GM23338 (cell line): Measurements from ENCODE around the gene ENTPD8. TPM values are rescaled to one million over a fixed set of nuclear protein-coding genes. Genes with fewer than 3 reads are reported as not detected.

Experiments
- ATAC-seq: fragments of 200-7000 bp; cut with Tn5 transposase; 3 replicates; pipeline ENCODE4 v1.9.1; 2020
- DNase-seq: peaks from one replicate; pipeline ENCODE4 v3.0.0-alpha.2; 2015; ENCODE audit warnings: low spot score
- H2AFZ ChIP-seq: fragments of 200-600 bp; sonication (generic); 2 replicates; pipeline ENCODE4 v1.8.0; 2016; ENCODE audit warnings: antibody characterized with exemption, mild to moderate bottlenecking, moderate library complexity
- H3F3A ChIP-seq: fragments of 200-600 bp; sonication (generic); replicated peaks from 2 replicates; pipeline ENCODE4 v1.8.0; 2017; ENCODE audit warnings: antibody characterized with exemption, mixed run types, low read depth
- H3K27ac ChIP-seq: fragments of 200-600 bp; sonication (generic); 2 replicates; pipeline ENCODE4 v1.6.1; 2016; ENCODE audit warnings: low read depth
- H3K27me3 ChIP-seq: fragments of 200-600 bp; sonication (generic); 2 replicates; pipeline ENCODE4 v1.8.0; 2016; ENCODE audit warnings: mild to moderate bottlenecking, mixed run types, moderate library complexity; ENCODE audit not compliant: insufficient read depth
- H3K36me3 ChIP-seq: fragments of 200-600 bp; sonication (generic); 2 replicates; pipeline ENCODE4 v1.8.0; 2016; ENCODE audit warnings: mild to moderate bottlenecking; ENCODE audit not compliant: insufficient read depth
- H3K4me1 ChIP-seq: fragments of 200-600 bp; sonication (generic); 2 replicates; pipeline ENCODE4 v1.8.0; 2016; ENCODE audit warnings: mild to moderate bottlenecking, moderate library complexity; ENCODE audit not compliant: insufficient read depth
- H3K4me2 ChIP-seq: fragments of 200-600 bp; sonication (generic); 2 replicates; pipeline ENCODE4 v1.7.1; 2017; ENCODE audit warnings: mixed run types
- H3K4me3 ChIP-seq: fragments of 200-600 bp; sonication (generic); 2 replicates; pipeline ENCODE4 v1.6.1; 2016; ENCODE audit warnings: mixed run types
- H3K79me2 ChIP-seq: fragments of 200-600 bp; sonication (generic); replicated peaks from 2 replicates; pipeline ENCODE4 v1.8.0; 2017; ENCODE audit warnings: mild to moderate bottlenecking; ENCODE audit not compliant: insufficient read depth
- H3K9me2 ChIP-seq: fragments of 200-600 bp; sonication (generic); 2 replicates; pipeline ENCODE4 v1.8.0; 2017; ENCODE audit not compliant: insufficient read depth
- H4K20me1 ChIP-seq: fragments of 200-600 bp; sonication (generic); replicated peaks from 2 replicates; pipeline ENCODE4 v1.8.0; 2017; ENCODE audit warnings: mild to moderate bottlenecking; ENCODE audit not compliant: insufficient read depth
- H3K27ac Mint-ChIP-seq: 2 replicates; pipeline ENCODE4 v1.8.0; 2020; ENCODE audit warnings: inconsistent platforms, mild to moderate bottlenecking, moderate library complexity, mixed read lengths
- H3K27me3 Mint-ChIP-seq: 3 replicates; pipeline ENCODE4 v1.8.0; 2022; ENCODE audit warnings: low read depth, mild to moderate bottlenecking, moderate library complexity, mixed read lengths, inconsistent platforms; ENCODE audit not compliant: insufficient read depth, poor library complexity
- H3K36me3 Mint-ChIP-seq: 3 replicates; pipeline ENCODE4 v1.8.0; 2021; ENCODE audit warnings: low read depth, mild to moderate bottlenecking, inconsistent platforms, moderate library complexity, mixed read lengths
- H3K4me1 Mint-ChIP-seq: 3 replicates; pipeline ENCODE4 v1.8.0; 2020; ENCODE audit warnings: mild to moderate bottlenecking, inconsistent platforms, mixed read lengths
- H3K4me3 Mint-ChIP-seq: 3 replicates; pipeline ENCODE4 v1.8.0; 2021; ENCODE audit warnings: moderate library complexity, mild to moderate bottlenecking, inconsistent platforms, mixed read lengths
- H3K9me3 Mint-ChIP-seq: 3 replicates; pipeline ENCODE4 v1.8.0; 2020; ENCODE audit warnings: moderate library complexity, mild to moderate bottlenecking, inconsistent platforms, mixed read lengths
- CREB1 ChIP-seq: fragments of 250-450 bp; sonication (Bioruptor Pico); IDR thresholded peaks from 2 replicates; pipeline ENCODE4 v1.5.0; 2020; ENCODE audit warnings: low read depth, mild to moderate bottlenecking, moderate library complexity
- CTCF ChIP-seq, 2 experiments: fragments of 200-600 bp in 1 of 2; sonication (generic) in 1 of 2; conservative IDR thresholded peaks; 2 replicates each; pipeline versions ENCODE4 v1.5.1 to v1.6.1; 2016 to 2017; ENCODE audit warnings: antibody characterized with exemption in 2 of 2, low read depth in 2 of 2, mild to moderate bottlenecking in 2 of 2, moderate library complexity in 1 of 2
- ETS1 ChIP-seq: IDR thresholded peaks from 2 replicates; pipeline ENCODE4 v1.6.1; 2016; ENCODE audit warnings: antibody characterized with exemption
- EZH2 ChIP-seq: fragments of 200-600 bp; sonication (generic); IDR thresholded peaks from one replicate; pipeline ENCODE4 v1.8.0; 2017; ENCODE audit warnings: antibody characterized with exemption, mild to moderate bottlenecking, low read depth; ENCODE audit not compliant: unreplicated experiment
- EZH2phosphoT487 ChIP-seq: fragments of 200-600 bp; sonication (generic); IDR thresholded peaks from one replicate; pipeline ENCODE4 v1.8.1; 2018; ENCODE audit warnings: antibody characterized with exemption; ENCODE audit not compliant: unreplicated experiment
- JUNB ChIP-seq: IDR thresholded peaks from one replicate; pipeline ENCODE4 v1.6.1; 2016; ENCODE audit warnings: antibody characterized with exemption; ENCODE audit not compliant: unreplicated experiment
- NANOG ChIP-seq: IDR thresholded peaks from 2 replicates; pipeline ENCODE4 v1.6.1; 2016; ENCODE audit warnings: antibody characterized with exemption, borderline replicate concordance
- POLR2AphosphoS5 ChIP-seq: IDR thresholded peaks from 2 replicates; pipeline ENCODE4 v1.6.1; 2016; ENCODE audit warnings: antibody characterized with exemption, low read depth
- REST ChIP-seq: IDR thresholded peaks from one replicate; pipeline ENCODE4 v1.6.1; 2018; ENCODE audit warnings: antibody characterized with exemption; ENCODE audit not compliant: unreplicated experiment
- STAT1 ChIP-seq: IDR thresholded peaks from one replicate; pipeline ENCODE4 v1.6.1; 2016; ENCODE audit warnings: antibody characterized with exemption; ENCODE audit not compliant: unreplicated experiment
- ZNF114 ChIP-seq: fragments of 250-450 bp; sonication (Bioruptor Pico); IDR thresholded peaks from 2 replicates; pipeline ENCODE4 v1.5.0; 2020; ENCODE audit warnings: mild to moderate bottlenecking, moderate library complexity
- ZNF331 ChIP-seq: fragments of 250-450 bp; sonication (Bioruptor Pico); IDR thresholded peaks from 2 replicates; pipeline ENCODE4 v1.5.0; 2020; ENCODE audit warnings: low read depth, mild to moderate bottlenecking, moderate library complexity
- polyA plus RNA-seq: library from polyadenylated mRNA; unstranded; fragments of >200 nt; fragmentation: Nextera tagmentation; extraction: Ambion mirVana; gene quantifications from 2 replicates; pipeline ENCODE4 v1.2.1, GENCODE V29; 2016
- total RNA-seq: library from RNA; depleted of rRNA; stranded (reverse); fragments of >200 nt; shearing (Covaris generic); gene quantifications from 2 replicates; pipeline ENCODE4 v1.2.3, GENCODE V29; 2014

ENTPD8 gene
- total and polyA plus RNA-seq, 2 experiments from 2014 or later = 0.42 to 0.89 TPM

GRCh38 chr9:137441935-137442321 is 771 bp upstream of the ENTPD8 start (continued):
- TF ChIP-seq STAT1 = no peak
- no peak for TF ChIP-seq CTCF (conservative IDR thresholded peaks at IDR 0.05; ENCODE audit: low read depth in 2 of 2)
- no peak for TF ChIP-seq POLR2AphosphoS5

GRCh38 chr9:137439158-137439714 is 1.9 kb downstream of the ENTPD8 start:
- ATAC-seq = no peak
- H4K20me1 ChIP-seq = no peaks in the 10 kb centered on the region
- no peak overlapping the region for H2AFZ ChIP-seq
- no peak for TF ChIP-seq ETS1
- no peak for TF ChIP-seq ZNF114 (CRISPR knock-in tag)
- no peaks in the 10 kb centered on the region for H3K27me3 ChIP-seq
- H3K4me2 ChIP-seq = no peak overlapping the region
- H3K9me2 ChIP-seq = no peaks in the 10 kb centered on the region
- H3K27ac Mint-ChIP-seq = no peak overlapping the region
- peaks cover 5% of the 10 kb centered on the region; the same call in 1 of the 2 replicates for H3K4me1 ChIP-seq
- H3K36me3 Mint-ChIP-seq = no peaks in the 10 kb centered on the region
- no peaks in the 10 kb centered on the region for H3K79me2 ChIP-seq
- peaks cover 2% of the 10 kb centered on the region; the same call in 2 of the 3 replicates for H3K4me1 Mint-ChIP-seq
- H3K36me3 ChIP-seq = no peaks in the 10 kb centered on the region
- H3K27me3 Mint-ChIP-seq = peaks cover 4% of the 10 kb centered on the region
- H3K27ac ChIP-seq = no peak overlapping the region
- no peaks in the 10 kb centered on the region for H3F3A ChIP-seq
- H3K9me3 Mint-ChIP-seq = no peaks in the 10 kb centered on the region
- H3K4me3 Mint-ChIP-seq = peak overlapping the region; percentile 21; the same call in 1 of the 3 replicates
- DNase-seq = no peak
- no peak overlapping the region for H3K4me3 ChIP-seq

- no peak for ATAC-seq
- H3K27ac ChIP-seq = no peak overlapping the region
- no peak overlapping the region for H3K4me2 ChIP-seq
- Mint-ChIP-seq H3K36me3 (no peaks in the 10 kb centered on the region), H3K27me3 (peaks cover 4% of the 10 kb centered on the region), H3K27ac (no peak overlapping the region), H3K4me3 (no peak overlapping the region), H3K9me3 (no peaks in the 10 kb centered on the region), H3K4me1 (peaks cover 2% of the 10 kb centered on the region; the same call in 2 of the 3 replicates)
- H3K79me2 ChIP-seq = no peaks in the 10 kb centered on the region
- no peak overlapping the region for H3K4me3 ChIP-seq
- no peaks in the 10 kb centered on the region for H3K36me3 ChIP-seq
- H3K4me1 ChIP-seq = peaks cover 5% of the 10 kb centered on the region; the same call in 1 of the 2 replicates
- H3K27me3 ChIP-seq = no peaks in the 10 kb centered on the region
- DNase-seq = no peak
- no peaks in the 10 kb centered on the region for H4K20me1 ChIP-seq
- H3F3A ChIP-seq = no peaks in the 10 kb centered on the region
- no peaks in the 10 kb centered on the region for H3K9me2 ChIP-seq
- H2AFZ ChIP-seq = no peak overlapping the region
- TF ChIP-seq POLR2AphosphoS5 = no peak
- TF ChIP-seq REST = no peak
- TF ChIP-seq CREB1 = no peak
- no peak for TF ChIP-seq ZNF331 (CRISPR knock-in tag)
- no peak for TF ChIP-seq NANOG
- no peak for TF ChIP-seq ETS1
- TF ChIP-seq CTCF (conservative IDR thresholded peaks at IDR 0.05; ENCODE audit: low read depth in 2 of 2) = no peak
- no peak for TF ChIP-seq STAT1
- no peak for TF ChIP-seq EZH2
- no peak for TF ChIP-seq JUNB
- no peak for TF ChIP-seq EZH2phosphoT487
These were observed 2.5 kb downstream of the ENTPD8 start for GRCh38 chr9:137438591-137439157.
